IPS DF 4.7 (cell line): ENCODE measurements around the gene UNG.
"Not testable (repeated sequence)": the region's sequence is repeated elsewhere in the genome, so short reads cannot be mapped to it uniquely, and the experiment has no call there.

Experiments
- DNase-seq: peaks from one replicate; pipeline ENCODE4 v3.0.0-alpha.2; 2013; ENCODE audit warnings: low spot score; ENCODE audit errors: extremely low read depth

The UNG gene

GRCh38 chr12:109120557-109120956 lies 23.2 kb downstream of the UNG start:
- DNase-seq, result no peak

GRCh38 chr12:109121346-109121880 lies 24.0 kb downstream of the UNG start:
- DNase-seq, result no peak

GRCh38 chr12:109124878-109125648 lies 27.7 kb downstream of the UNG start:
- DNase-seq, result no peak

- DNase-seq, result no peak
Measured at GRCh38 chr12:109125791-109126190, 28.4 kb downstream of the UNG start.

- DNase-seq, result no peak
Measured at GRCh38 chr12:109126784-109127183, 29.4 kb downstream of the UNG start.

DNA sequence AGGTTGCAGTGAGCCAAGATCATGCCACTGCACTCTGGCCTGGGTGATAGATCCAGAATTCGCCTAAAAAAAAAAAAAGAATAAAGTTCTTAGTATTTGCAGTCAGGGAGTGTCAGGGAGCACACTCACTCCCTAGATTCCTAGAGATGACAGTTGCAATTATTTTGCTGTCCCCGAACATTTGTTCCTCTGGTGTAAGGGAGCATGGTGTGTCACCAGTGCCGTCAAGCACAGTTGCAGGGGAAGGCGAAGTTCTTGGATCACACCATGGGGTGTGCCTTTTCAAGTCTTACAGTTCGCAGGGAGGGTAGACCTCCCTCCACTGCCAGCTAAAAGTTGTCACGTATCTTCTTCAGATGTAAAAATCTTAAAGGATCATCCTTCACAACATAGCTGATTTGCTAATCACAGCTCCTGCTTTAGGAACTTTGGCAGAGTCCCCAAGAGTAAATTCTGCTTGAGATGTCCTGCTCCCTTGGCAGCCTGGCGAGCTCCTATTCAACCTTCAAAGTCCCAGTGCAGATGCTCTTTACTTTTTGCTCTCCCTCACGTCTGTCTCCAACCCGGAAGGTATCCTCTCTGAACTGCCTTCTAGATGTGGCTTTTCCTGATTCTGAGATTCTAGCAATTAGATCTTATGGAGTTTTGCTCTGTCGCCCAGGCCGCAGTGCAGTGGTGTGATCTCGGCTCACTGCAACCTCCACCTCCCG lies 30.3 kb downstream of the UNG start:
- DNase-seq, result no peak

DNA sequence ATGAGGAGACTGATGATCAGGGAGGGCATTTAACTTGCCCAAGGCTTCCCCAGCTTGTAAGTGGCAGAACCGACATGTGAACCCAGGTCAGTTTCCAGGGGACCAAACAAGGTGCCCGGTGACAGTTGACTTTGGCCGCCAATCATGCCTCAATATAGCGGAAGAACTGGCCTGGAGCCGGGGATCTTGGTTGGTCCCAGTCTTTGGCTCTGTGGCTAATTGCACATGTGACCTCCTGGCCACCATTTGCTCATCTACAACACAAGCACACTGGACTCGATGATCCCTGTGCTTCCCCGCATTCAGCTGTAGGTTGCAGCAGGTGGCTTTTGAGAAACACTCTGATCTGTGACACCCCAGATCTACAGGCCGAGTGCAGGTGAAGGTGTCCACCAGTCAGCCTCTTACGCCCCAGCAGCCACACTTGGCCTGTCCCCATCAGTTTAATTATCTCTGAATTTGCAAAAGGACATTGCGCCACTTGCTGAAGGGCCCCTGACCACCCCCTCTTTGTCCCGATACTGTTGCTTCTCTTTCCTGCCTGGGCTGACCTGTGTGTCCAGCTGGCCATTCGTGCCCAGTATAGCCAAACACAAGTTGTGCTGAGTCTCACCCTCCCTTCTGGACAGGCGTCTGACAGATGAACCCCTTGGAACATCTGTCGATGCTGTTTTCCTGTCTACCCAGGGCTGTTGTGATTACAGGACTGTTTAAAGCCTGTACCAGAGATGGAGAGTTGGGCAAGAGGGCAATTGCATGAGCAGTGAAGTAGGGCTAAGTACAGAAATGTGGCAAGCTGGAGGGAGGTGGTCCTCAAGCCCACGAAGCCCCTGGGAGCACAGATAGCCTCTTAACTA lies 33.1 kb downstream of the UNG start:
- DNase-seq, result no peak

- no peak for DNase-seq
Measured at GRCh38 chr12:109131154-109132050, 34.0 kb downstream of the UNG start.

DNA sequence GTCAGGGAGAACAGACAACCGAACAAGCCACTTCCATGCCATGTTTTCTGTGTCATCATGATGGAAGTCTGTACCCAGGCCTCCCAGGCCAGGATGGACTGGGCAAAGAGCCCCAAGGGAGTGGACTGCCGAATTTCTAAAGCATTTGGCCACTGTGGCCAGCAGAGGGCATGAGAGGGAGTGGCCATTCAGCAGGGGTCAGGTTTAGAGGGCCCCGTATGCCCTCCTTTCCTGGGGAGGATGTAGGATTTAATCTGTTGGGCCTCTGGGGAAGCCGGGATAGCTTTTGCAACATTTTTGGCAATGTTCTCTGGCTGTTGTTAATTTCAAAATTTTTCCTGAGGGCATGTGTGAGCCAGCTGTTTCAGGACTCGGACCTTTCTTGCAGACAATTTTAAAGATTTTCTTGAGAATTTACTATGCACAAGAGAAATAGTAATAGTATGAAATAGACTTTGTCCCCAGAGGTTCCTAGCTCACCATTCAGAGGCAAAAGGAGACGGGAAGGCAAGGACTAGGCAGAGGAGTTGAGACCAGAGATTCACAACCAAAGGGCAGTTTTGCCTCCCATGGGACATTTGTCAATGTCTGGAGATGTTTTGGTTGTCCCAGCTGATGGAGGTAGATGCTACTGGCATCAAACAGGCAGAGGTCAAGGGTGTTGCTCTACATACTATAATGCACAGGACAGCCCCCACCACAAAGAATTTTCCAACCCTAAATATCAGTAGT lies 37.0 kb downstream of the UNG start:
- peak; percentile 19 for DNase-seq

DNA sequence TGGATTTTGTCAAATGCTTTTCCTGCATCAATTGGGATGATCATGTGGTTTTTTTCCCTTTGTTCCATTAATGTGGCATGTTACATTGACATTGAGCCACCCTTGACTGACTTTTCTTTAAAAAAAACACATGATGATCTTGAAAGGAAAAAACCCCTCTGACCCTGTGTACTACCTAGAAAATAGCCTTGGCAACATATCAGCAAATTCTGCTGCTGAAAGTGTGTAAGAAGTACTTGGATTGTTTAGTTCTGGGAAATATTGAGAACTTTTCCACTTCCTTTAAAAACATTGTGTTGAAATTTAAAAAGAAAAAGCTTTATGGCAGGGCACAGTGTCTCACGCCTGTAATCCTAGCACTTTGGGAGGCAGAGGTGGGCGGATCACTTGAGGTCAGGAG lies 39.7 kb downstream of the UNG start:
- DNase-seq, result no peak

GRCh38 chr12:109139360-109139759 lies 42.0 kb downstream of the UNG start:
- DNase-seq, result no peak

GRCh38 chr12:109139791-109140190 lies 42.4 kb downstream of the UNG start:
- DNase-seq, result no peak

- no peak for DNase-seq
Measured at GRCh38 chr12:109140560-109140959, 43.2 kb downstream of the UNG start.

DNA sequence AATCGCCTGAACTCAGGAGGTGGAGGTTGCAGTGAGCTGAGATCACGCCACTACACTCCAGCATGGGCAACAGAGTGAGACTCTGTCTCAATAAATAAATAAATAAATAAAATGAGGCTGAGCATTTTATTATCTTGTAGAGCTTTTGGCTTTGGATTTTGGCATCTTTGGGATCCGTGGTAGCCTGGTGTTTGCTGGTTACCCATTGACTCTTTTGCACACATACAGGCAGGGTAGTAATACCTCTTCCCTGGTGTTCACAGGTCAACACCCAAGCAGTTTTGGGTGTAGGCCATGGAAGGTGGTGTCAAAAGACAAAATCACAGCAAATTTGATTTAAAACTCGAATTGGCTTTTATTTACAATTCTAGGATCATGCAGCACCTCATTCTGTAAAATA lies 46.8 kb downstream of the UNG start:
- no peak for DNase-seq

DNA sequence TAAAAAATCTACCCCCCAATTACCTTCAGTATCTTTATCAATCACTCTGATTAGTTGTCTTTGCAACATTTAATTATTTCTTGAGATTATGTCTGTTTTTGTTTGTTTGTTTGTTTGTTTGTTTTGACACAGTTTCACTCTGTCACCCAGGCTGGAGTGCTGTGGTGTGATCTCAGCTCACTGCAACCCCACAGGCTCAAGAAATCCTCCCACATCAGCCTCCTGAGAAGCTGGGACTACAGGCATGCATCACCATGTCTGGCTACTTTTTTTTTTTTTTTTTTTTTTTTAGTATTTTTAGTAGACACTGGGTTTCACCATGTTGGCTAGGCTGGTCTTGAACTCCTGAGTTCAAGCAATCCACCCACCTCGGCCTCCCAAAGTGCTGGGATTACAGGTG lies 49.7 kb downstream of the UNG start:
- DNase-seq, result not testable (repeated sequence)

GRCh38 chr12:109147954-109148353 lies 50.6 kb downstream of the UNG start:
- DNase-seq, result no peak

DNA sequence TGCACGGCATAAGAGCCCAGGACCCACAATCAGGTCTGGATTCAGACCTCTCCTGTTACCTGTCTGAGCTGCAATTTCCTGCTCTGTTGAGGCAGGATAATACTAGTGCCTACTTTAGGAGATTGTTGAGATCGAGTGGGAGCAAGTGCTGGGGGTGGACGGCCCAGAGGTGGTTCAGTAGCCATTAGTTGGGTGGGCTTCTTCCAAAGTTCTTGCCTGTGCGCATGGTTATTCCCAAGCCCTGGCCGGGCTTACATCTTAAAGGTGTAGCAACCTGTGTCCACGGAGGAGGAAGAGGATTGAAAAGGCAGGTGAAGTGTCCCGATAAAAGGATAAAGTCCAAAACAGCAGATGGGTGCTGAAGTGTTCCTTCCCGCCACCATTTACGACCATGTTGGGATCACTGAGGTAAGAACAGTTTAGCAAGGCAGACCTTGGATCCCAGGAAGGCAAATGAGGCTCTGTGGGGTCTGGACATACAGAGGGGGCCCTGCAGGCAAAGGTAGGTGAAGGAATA lies 52.8 kb downstream of the UNG start:
- DNase-seq, result no peak

DNA sequence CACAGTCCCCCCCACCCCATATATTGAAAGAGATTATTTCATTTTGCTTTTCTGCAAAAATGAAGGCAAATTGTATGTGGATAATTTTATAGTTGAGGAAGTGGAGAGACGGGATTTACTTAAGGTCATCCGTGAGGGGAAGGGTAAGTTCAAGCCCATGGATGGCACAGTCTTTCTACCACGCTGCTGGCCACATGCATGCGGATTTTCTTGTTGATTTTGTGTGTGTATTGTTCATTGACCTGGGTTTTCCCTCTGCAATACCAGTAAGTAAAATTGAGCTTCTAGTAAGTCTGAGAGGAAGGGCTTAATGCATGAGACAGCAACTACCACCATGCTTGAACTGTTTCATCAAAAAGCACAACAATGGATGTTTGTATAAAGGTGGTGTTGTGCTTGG lies 54.1 kb downstream of the UNG start:
- DNase-seq, result no peak

GRCh38 chr12:109153821-109154441 lies 56.5 kb downstream of the UNG start:
- peak; percentile 11 for DNase-seq
